IPS-NIHi11 (cell line): ENCODE results near the gene GNA12.
"Not testable (repeated sequence)": the region's sequence is repeated elsewhere in the genome, so short reads cannot be mapped to it uniquely, and the experiment has no call there.

Experiments used
- DNase-seq: peaks from one replicate; pipeline ENCODE4 v3.0.0; 2012; ENCODE audit warnings: mixed read lengths, low spot score

GNA12 gene

GRCh38 chr7:2864999-2865670 is 21.0 kb upstream of the GNA12 start:
- peak; percentile 88 for DNase-seq

- DNase-seq: no peak
These were observed 20.3 kb upstream of the GNA12 start for GRCh38 chr7:2864204-2864985.

GRCh38 chr7:2863461-2864066 is 19.5 kb upstream of the GNA12 start:
- DNase-seq: no peak

- DNase-seq: no peak
These were observed 18.8 kb upstream of the GNA12 start for GRCh38 chr7:2862831-2863361.

- no peak for DNase-seq
These were observed 17.4 kb upstream of the GNA12 start for GRCh38 chr7:2861509-2861908.

- no peak for DNase-seq
These were observed 16.6 kb upstream of the GNA12 start for GRCh38 chr7:2860627-2861133.

- DNase-seq: no peak
These were observed 15.8 kb upstream of the GNA12 start for GRCh38 chr7:2859952-2860351.

- DNase-seq: no peak
These were observed 14.5 kb upstream of the GNA12 start for GRCh38 chr7:2858621-2859020.

- no peak for DNase-seq
These were observed 12.5 kb upstream of the GNA12 start for GRCh38 chr7:2856388-2857169.

GRCh38 chr7:2855386-2855785 is 11.3 kb upstream of the GNA12 start:
- DNase-seq: no peak

- DNase-seq: not testable (repeated sequence)
These were observed 9.4 kb upstream of the GNA12 start for GRCh38 chr7:2853552-2853951.

- no peak for DNase-seq
These were observed 9.0 kb upstream of the GNA12 start for GRCh38 chr7:2853147-2853546.

- no peak for DNase-seq
These were observed 7.4 kb upstream of the GNA12 start for GRCh38 chr7:2851497-2851896.

- DNase-seq: no peak
These were observed 6.0 kb upstream of the GNA12 start for GRCh38 chr7:2849941-2850766.

- no peak for DNase-seq
These were observed 1.0 kb upstream of the GNA12 start for GRCh38 chr7:2845034-2845592.

GRCh38 chr7:2843711-2844152 is 376 bp downstream of the GNA12 start:
- DNase-seq: peak; percentile 35

- no peak for DNase-seq
These were observed 870 bp downstream of the GNA12 start for GRCh38 chr7:2843191-2843685.

GRCh38 chr7:2841907-2842306 is 2.2 kb downstream of the GNA12 start:
- DNase-seq: no peak

- no peak for DNase-seq
These were observed 3.6 kb downstream of the GNA12 start for GRCh38 chr7:2840458-2840857.

GRCh38 chr7:2838873-2839578 is 5.1 kb downstream of the GNA12 start:
- DNase-seq: no peak
